ENCODE data around the gene MPL.

Gene MPL

GRCh38 chr1:43389326-43390313, 52.0 kb downstream of the MPL start, which contains the start of the genes MED8 and SZT2:
Gene MED8 (minus strand): TSS chr1:43389800. CDS start chr1:43389764, 36 bp downstream.
Gene SZT2 (plus strand): TSS chr1:43389899. CDS start chr1:43389969, 70 bp downstream.
- Histone ChIP-seq H2AFZ (ENCODE audit: low read depth) (peak within 1 kb of the TSS; percentile 88), H3K27ac (peak within 1 kb of the TSS; percentile 37; the same call in 1 of the 2 replicates), H3K4me1 (ENCODE audit: low read depth, poor library complexity, severe bottlenecking) (peaks cover 19% of the 10 kb centered on the region), H3K27me3 (ENCODE audit: insufficient read depth, low read depth) (no peaks in the 10 kb centered on the region), H3K4me2 (peak within 1 kb of the TSS; percentile 93), H4K20me1 (ENCODE audit: insufficient read depth) (no peaks in the 10 kb centered on the region), H3K36me3 (ENCODE audit: insufficient read depth) (no peaks in the 10 kb centered on the region; the same call in 1 of the 2 replicates), H3K9ac (peak within 1 kb of the TSS; percentile 49), H3K79me2 (ENCODE audit: insufficient read depth, low read depth) (peaks cover 33% of the 10 kb centered on the region), H3K4me3 (IDR thresholded peaks at IDR 0.05; ENCODE audit: insufficient read depth, low read depth, low read length) (peak within 1 kb of the TSS; percentile 87)
- no peak for TF ChIP-seq CTCF (conservative IDR thresholded peaks at IDR 0.05; ENCODE audit: low read depth, low read length)

DNA sequence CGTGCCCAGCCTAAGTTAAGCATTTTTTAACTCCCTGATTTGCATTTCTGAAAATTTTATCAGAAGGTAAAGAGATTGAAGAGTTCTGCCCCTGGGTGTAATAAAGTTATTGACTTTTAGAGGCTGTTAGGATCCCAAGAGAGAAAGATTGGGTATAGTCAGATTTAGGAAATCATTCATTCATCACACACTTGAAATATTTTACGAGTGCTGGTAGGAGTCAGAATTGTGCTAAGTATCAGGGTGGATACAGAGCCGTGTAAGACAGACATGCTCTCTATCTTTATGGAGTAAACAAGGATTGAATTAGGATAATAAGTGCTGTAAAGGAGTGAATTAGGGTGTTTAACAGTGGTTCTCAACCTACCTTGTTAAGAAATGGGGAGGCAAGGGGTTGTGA, 55.1 kb downstream of the MPL start:
- Histone ChIP-seq H3K36me3 (ENCODE audit: insufficient read depth) (no peaks in the 10 kb centered on the region), H2AFZ (ENCODE audit: low read depth) (no peak overlapping the region), H4K20me1 (ENCODE audit: insufficient read depth) (no peaks in the 10 kb centered on the region), H3K9ac (no peak overlapping the region), H3K4me1 (ENCODE audit: low read depth, poor library complexity, severe bottlenecking) (peaks cover 19% of the 10 kb centered on the region), H3K4me3 (IDR thresholded peaks at IDR 0.05; ENCODE audit: insufficient read depth, low read depth, low read length) (no peak overlapping the region), H3K79me2 (ENCODE audit: insufficient read depth, low read depth) (peaks cover 33% of the 10 kb centered on the region), H3K27ac (no peak overlapping the region), H3K4me2 (no peak overlapping the region), H3K27me3 (ENCODE audit: insufficient read depth, low read depth) (no peaks in the 10 kb centered on the region)
- TF ChIP-seq CTCF (conservative IDR thresholded peaks at IDR 0.05; ENCODE audit: low read depth, low read length) = no peak

DNA sequence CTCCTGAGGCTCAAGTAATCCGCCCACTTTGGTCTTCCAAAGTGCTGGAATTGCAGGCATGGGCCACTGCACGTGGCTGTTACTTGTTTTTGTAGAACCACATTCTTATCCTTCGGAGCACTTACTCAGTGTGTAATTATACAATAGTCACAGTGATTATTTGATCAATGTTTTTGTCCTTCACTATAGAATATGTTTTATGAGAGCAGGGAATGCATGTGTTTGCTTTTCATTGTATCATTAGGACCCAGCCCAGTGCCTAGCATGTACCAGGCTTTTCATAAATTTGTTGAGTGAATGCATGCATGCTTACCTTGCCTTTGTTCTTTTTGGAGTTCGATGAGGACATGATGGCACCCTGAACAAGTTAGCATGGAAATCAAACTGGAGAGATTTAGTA, 57.9 kb downstream of the MPL start:
- Histone ChIP-seq H3K4me3 (IDR thresholded peaks at IDR 0.05; ENCODE audit: insufficient read depth, low read depth, low read length) (no peak overlapping the region), H3K4me1 (ENCODE audit: low read depth, poor library complexity, severe bottlenecking) (peaks cover 8% of the 10 kb centered on the region)
- TF ChIP-seq CTCF (conservative IDR thresholded peaks at IDR 0.05; ENCODE audit: low read depth, low read length) = no peak

DNA sequence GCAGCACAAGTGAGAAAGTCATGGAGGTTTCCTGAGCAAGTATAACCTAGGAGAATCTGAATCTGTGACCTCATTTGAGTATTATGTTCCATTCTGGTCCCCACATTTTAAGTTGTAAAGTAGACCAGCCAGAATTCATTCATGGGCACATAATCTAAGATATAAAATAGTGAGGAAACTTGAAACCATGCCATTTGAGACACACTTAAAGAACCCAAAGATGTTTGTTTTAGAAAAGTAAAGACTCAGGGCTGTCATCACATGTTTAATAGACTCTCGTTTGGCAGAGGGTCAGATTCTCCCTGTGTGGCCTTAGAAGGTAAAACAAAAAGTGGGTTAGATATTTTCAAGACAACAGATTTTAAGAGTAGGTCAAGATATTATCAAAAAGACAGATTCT, 58.4 kb downstream of the MPL start:
- H3K79me2 ChIP-seq (ENCODE audit: insufficient read depth, low read depth) = 0 out of 2 replicates have a peak, but pooled peaks cover 5% of the 10 kb centered on the region
- no peaks in the 10 kb centered on the region for H3K36me3 ChIP-seq (ENCODE audit: insufficient read depth)
- no peaks in the 10 kb centered on the region for H4K20me1 ChIP-seq (ENCODE audit: insufficient read depth)
- H3K27ac ChIP-seq = no peak overlapping the region
- no peak overlapping the region for H2AFZ ChIP-seq (ENCODE audit: low read depth)
- no peaks in the 10 kb centered on the region for H3K27me3 ChIP-seq (ENCODE audit: insufficient read depth, low read depth)
- H3K4me1 ChIP-seq (ENCODE audit: low read depth, poor library complexity, severe bottlenecking) = peaks cover 3% of the 10 kb centered on the region
- no peak for TF ChIP-seq CTCF (conservative IDR thresholded peaks at IDR 0.05; ENCODE audit: low read depth, low read length)
- H3K9ac ChIP-seq = no peak overlapping the region
- no peak overlapping the region for H3K4me2 ChIP-seq
- H3K4me3 ChIP-seq (IDR thresholded peaks at IDR 0.05; ENCODE audit: insufficient read depth, low read depth, low read length) = no peak overlapping the region

More for the DNA sequence above, 57.9 kb downstream of the MPL start:
- H3K9ac ChIP-seq = no peak overlapping the region
- H3K36me3 ChIP-seq (ENCODE audit: insufficient read depth) = no peaks in the 10 kb centered on the region
- no peaks in the 10 kb centered on the region for H3K27me3 ChIP-seq (ENCODE audit: insufficient read depth, low read depth)
- H3K79me2 ChIP-seq (ENCODE audit: insufficient read depth, low read depth) = peaks cover 11% of the 10 kb centered on the region
- no peak overlapping the region for H3K4me2 ChIP-seq
- no peak overlapping the region for H3K27ac ChIP-seq
- no peaks in the 10 kb centered on the region for H4K20me1 ChIP-seq (ENCODE audit: insufficient read depth)
- no peak overlapping the region for H2AFZ ChIP-seq (ENCODE audit: low read depth)
